Mucosa of gallbladder (tissue), 1 donor: Measurements from ENCODE around the gene STIL. TPM values are rescaled to one million over a fixed set of nuclear protein-coding genes. Genes with fewer than 3 reads are reported as not detected.
"Not testable (repeated sequence)": the region's sequence is repeated elsewhere in the genome, so short reads cannot be mapped to it uniquely, and the experiment has no call there.

Experiments
- DNase-seq: peaks from one replicate; pipeline ENCODE4 v3.0.0-alpha.2; 2020; ENCODE audit warnings: low spot score
- total RNA-seq: library from RNA; stranded (reverse); gene quantifications from one replicate; pipeline ENCODE4 v1.2.1, GENCODE V29; 2021
- donor health status: DM: no; HTN: no; CAD: no.

The STIL gene
- total RNA-seq, 1 donor from 2014 or later: 2.7 TPM

DNA sequence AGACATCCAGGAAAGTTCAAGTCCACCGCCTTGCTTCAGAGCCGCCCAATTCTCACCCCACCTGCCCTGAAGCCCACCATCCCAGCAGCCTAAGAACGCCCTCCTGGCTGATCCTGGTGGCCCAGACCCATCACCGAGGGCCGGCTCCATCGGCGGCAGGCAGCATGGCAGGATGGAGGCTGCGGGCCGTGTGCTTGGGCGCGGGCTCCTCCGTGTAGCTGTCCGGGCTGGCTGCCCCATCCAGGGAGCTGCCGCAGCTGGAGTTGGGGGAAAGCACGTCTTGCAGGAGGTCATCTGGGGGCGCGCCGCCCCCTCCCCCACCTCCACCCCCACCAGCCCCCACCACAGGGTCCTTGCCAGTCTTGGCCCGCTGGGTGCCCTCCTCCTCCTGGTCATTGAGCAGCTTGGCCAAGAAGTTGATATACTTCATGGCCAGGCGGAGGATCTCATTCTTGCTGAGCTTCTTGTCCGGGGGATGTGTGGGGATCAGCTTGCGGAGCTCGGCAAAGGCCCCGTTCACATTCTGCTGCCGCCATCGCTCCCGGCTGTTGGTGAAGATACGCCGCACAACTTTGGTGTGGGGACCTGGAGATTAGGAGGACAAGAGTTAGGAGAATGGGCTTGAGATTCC lies 94.2 kb downstream of the STIL start:
- no peak for DNase-seq

DNA sequence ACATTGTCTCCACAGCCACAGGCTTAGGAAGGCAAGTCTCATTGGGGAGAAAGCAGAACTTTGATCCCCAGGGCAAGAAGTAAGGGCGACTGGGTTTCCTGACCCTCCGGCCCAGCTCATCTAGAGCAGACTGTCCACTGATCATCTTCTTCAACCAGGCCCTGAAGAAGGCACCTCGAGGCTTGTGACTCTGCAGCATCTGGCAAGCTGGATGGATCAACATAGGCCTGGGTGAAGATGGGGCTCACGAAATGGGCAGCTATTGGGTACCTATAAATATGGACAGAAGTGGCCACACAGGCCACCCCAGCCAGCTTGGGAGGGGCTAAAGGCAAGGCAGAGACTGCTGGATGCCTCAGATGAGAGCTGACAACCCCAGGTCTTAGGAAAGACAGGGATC lies 94.9 kb downstream of the STIL start:
- no peak for DNase-seq

DNA sequence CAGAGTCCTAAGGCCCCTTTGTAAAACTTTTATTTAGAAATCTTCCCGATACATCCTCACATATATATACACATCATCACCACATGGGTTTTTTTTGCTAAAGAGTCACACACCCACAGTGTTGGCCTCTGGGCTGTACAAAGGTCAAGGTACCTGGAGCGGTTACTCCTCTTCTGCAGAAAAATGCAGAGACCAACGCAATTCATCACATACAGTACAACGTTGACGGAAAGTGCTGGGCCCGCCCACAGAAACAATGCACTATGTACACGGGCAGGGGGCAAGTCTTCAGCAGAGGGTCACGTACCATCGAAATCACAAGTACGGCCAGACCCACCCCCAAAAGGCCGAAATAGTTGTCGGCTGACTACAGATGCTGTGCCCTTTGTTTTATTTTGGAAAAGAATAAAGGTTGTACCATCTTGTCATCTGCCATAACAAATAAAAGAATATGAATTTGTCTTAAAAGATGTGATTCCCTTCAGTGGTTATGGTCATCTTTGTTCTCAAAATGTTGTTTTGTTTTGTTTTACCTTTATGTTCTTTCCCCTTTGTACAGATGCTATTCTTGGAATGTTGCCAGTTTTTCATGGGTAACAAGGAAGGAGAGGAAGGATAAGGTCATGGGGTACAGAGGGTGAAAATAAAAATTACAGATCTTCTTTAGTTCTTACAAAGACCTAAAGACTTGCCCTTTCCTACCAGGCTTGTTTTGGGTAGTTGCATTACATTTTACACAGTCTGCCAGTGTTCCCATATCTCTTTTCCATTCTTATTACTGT lies 97.5 kb downstream of the STIL start:
- DNase-seq: no peak

DNA sequence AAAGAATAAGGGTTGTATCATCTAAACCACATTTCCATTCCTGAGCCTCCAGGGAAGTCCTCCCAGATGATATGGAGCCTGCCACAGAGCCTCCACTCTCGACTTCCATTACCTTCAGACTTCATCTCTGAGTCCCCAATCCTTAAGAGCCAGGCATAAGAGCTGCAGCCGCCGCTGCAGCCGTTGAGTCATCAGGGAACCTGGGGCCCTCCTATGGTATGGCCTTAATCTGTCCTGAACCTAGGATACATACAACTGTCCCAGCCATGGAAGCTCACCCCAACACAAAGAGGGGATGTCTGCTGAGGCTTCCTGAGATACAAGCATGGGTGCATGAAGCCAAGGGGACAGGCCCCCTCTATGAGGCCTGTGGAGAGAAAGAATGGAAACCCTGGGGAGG lies 98.2 kb downstream of the STIL start:
- no peak for DNase-seq

DNA sequence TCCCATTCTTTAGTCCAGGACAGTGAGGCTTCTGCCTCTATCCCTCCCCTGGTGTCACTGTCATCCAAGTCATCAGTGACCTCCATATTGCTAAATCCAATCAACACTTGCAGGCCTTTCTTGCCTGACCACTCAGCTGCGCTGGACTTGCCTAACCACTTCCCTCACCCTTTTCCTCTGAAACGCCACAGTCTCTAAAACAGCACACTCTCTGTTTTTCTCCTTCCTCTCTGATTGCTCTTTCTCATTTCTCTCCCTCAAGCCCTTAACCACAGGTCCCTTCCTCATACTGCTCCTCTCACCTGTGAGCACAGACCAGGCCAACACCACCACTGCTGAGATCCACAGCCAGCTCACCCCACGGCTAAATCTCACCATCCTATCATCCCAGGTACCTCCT lies 99.4 kb downstream of the STIL start:
- no peak for DNase-seq

DNA sequence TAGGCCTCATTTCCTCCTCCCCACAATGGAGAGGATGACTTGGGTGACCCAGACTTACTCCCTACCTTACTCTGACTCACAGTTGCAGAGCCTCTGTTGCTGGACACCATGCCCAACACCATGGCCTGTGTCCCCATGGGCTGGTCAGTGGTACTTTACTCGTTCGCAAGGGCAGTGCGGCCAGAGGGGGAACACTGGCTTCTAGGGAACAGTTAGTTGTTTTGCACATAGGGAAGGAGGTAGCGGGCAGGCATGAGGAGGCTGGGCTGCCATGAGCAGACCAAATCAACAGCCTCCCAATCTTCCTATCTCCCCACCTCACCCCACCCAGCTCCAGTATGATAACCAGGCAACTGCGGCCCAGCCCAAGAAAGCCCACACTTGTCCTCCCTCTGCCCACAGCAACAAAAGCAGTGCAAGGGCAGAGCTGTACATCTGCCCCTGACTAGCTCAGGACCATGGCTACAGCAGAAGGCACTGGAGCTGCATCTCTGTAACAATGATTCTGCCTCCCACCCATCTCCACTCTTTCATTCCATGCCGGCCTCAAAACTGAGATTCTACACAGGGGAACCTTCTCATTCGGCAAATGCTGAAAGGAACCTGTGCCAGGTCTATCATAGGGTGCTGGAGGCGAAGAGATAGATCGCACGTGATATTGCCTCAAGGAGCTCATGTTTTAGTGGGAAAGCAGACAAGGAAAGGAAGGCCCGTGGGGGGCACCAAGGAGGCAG lies 100.5 kb downstream of the STIL start:
- DNase-seq: no peak

GRCh38 chr1:47212636-47213229 lies 101.2 kb downstream of the STIL start:
- no peak for DNase-seq

DNA sequence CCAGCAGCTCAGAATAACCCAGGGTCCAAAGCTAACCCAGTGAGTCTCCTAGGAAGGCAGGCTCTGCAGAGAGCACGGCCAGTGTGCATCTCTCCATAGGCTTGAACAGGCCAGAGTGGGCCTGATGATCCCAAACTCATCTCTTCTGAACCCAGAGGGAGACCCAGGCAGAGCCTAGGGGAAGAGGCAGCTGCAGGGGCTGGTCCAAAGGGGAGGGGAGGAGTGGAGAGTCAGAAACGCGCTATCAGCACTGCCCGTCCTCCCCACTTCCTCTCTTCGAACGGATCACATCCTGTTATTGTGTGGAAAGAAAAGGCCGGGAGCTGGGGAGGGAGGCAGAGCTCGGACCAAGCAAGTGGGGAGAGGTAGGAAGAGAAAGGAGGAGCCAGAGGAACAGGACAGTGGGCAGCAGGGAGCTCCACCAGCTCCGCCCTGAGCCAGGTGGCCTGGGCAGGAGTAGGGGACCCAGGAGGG lies 102.1 kb downstream of the STIL start:
- peak; percentile 38 for DNase-seq

DNA sequence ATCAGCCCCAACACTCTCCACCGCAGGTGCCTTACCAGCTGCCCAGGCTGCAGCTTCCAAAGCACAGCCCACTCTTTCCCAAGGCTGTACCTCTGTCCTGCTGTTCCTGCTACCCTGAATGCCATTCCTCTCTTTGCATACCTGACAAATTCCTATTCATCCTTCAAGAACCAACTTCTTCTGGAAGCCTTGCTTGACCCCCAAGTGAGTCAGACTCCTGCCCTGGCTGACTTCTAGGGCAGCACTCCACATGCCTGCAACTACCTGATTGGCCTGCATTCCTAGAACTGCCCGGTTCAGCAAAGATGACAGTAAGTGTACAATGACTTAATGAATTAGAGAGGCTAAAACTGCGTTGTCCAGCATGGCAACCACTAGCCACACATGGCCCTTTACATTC lies 103.3 kb downstream of the STIL start:
- no peak for DNase-seq

DNA sequence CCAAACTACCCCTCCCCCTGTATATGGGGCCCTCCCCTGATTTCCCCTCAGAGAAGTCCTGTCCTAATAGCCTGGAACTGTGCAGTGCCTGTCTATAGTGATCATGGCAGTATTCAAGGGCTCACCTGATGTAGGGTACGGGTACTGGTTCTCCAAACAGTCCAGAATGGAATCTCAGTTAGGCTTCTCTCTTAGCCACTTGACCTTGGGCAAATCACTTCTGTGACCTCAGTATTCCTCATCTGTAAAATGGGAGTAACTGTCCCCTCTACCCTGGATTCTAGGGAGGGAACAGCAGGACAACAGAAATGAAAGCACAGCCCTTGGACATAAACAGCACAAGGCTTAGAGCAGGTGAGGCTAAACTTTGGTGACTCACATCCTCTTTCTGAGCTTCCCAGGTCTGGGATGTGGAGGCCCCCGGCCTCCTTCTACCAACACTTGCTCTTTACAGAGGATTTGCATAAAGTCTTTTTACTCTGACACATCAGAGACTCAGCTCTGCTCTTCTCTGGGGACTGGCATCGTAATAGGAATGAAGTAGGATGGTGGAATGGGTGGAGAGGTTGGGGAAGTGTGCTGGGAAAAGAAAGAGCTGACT lies 104.1 kb downstream of the STIL start:
- DNase-seq: no peak

- no peak for DNase-seq
Observed at GRCh38 chr1:47209091-47209490, 104.9 kb downstream of the STIL start.

- no peak for DNase-seq
Observed at GRCh38 chr1:47208374-47208850, 105.5 kb downstream of the STIL start.

- no peak for DNase-seq
Observed at GRCh38 chr1:47207803-47208373, 106.1 kb downstream of the STIL start.

DNA sequence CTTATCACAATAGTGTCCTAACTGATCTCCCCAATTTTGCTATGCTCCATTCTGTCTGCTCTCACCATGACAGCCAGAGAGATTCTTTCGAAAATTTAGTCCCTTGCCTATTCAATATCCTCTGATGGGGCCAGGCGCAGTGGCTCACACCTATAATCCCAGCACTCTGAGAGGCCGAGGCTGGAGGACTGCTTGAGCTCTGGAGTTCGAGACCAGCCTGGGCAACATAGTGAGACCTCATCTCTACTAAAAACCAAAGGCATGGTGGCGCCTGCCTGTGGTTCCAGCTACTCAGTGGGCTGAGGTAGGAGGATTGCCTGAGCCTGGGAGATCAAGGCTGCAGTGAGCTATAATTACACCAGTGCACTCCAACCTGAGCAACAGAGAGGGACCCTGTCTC lies 108.0 kb downstream of the STIL start:
- DNase-seq: no peak

GRCh38 chr1:47203504-47203903 lies 110.4 kb downstream of the STIL start:
- not testable (repeated sequence) for DNase-seq

- DNase-seq: no peak
Observed at GRCh38 chr1:47201179-47201578, 112.8 kb downstream of the STIL start.

Other genes with a start within 250 kb of the STIL start
- not detected for gene CYP4Z1, start 246.9 kb downstream of the STIL start, total RNA-seq
- gene CYP4A22, start 176.7 kb downstream of the STIL start, total RNA-seq: 0.86 TPM
- 91.1 TPM for gene PDZK1IP1, start 124.1 kb downstream of the STIL start, total RNA-seq
- 6.0 TPM for gene TAL1, start 81.9 kb downstream of the STIL start, total RNA-seq
- 149 TPM for gene CMPK1, start 19.6 kb upstream of the STIL start, total RNA-seq
- gene FOXE3, start 102.1 kb upstream of the STIL start, total RNA-seq: not detected
- 0.26 TPM for gene FOXD2, start 123.9 kb upstream of the STIL start, total RNA-seq